HepG2 (cell line): ENCODE measurements around the gene EPHA3. TPM values are rescaled to one million over a fixed set of nuclear protein-coding genes. Genes with fewer than 3 reads are reported as not detected.
A peak's percentile ranks its signal among the peaks of the same experiment; 100 is the strongest.

Experiments
- ATAC-seq: fragments of 200-7000 bp; cut with Tn5 transposase; 3 replicates; pipeline ENCODE4 v1.9.1; 2020; ENCODE audit warnings: mild to moderate bottlenecking, moderate library complexity
- BruUV-seq: library from RNA; stranded (reverse); fragments of 400-500 nt; replicated peaks from 2 replicates; lab custom pipeline; 2021; lab: Mats Ljungman, UMichigan
- CTCF ChIA-PET: fragments of 300-600 bp; formaldehyde crosslinking; extraction: SDS; loops from one replicate; lab custom pipeline; 2021; ENCODE audit warnings: low total read pairs, inconsistent platforms, low intra/inter-chr PET ratio; lab: Yijun Ruan, JAX
- POLR2A ChIA-PET: fragments of 350-600 bp; sonication (Branson Sonifier 250); formaldehyde crosslinking; loops from one replicate; lab custom pipeline; 2020; ENCODE audit warnings: antibody characterized with exemption, inconsistent platforms; lab: Yijun Ruan, JAX
- DNase-seq: peaks from one replicate; pipeline ENCODE4 v3.0.0-alpha.2; 2015; ENCODE audit warnings: low spot score
- FAIRE-seq: peaks from 3 replicates; lab custom pipeline; 2011; peaks lifted over from hg19 to GRCh38; lab: Jason Lieb, UNC
- H2AFZ ChIP-seq: one replicate; pipeline ENCODE4 v1.6.1; 2011; ENCODE audit warnings: low read length, inconsistent platforms
- H3K27ac ChIP-seq: fragments of 300-600 bp; 3 replicates; pipeline ENCODE4 v1.8.0; 2011; ENCODE audit warnings: mixed run types, mild to moderate bottlenecking, mixed read lengths, low read length, inconsistent platforms; ENCODE audit not compliant: insufficient read depth; ENCODE audit errors: extremely low read length
- H3K27me3 ChIP-seq, 2 experiments: fragments of 200-600 bp in 1 of 2; 2 replicates in 1 of 2; 3 replicates in 1 of 2; pipeline versions ENCODE4 v1.6.0 to v1.8.0; 2011; ENCODE audit warnings: low read length in 2 of 2, mild to moderate bottlenecking in 2 of 2, moderate library complexity in 2 of 2, inconsistent platforms in 1 of 2; ENCODE audit not compliant: insufficient read depth in 2 of 2, control insufficient read depth in 1 of 2
- H3K36me3 ChIP-seq, 2 experiments: fragments of 200-600 bp in 1 of 2; replicated peaks in 1 of 2; 2 replicates in 1 of 2; 3 replicates in 1 of 2; pipeline versions ENCODE4 v1.5.1 to v1.8.0; 2011; ENCODE audit warnings: low read length in 2 of 2, inconsistent platforms in 1 of 2; ENCODE audit not compliant: insufficient read depth in 2 of 2, control insufficient read depth in 1 of 2
- H3K4me1 ChIP-seq: 2 replicates; pipeline ENCODE4 v1.5.1; 2012; ENCODE audit warnings: low read length, inconsistent platforms; ENCODE audit not compliant: insufficient read depth
- H3K4me2 ChIP-seq: 2 replicates; pipeline ENCODE4 v1.6.0; 2011; ENCODE audit warnings: low read depth, low read length, inconsistent platforms
- H3K4me3 ChIP-seq, 3 experiments: fragments of 200-600 bp in 1 of 3; sonication (generic), shearing (Covaris generic) in 1 of 3; replicated peaks in 1 of 3; 2 replicates each; pipeline ENCODE4 v1.5.1; 2011 to 2016; ENCODE audit warnings: low read length in 3 of 3, inconsistent platforms in 2 of 3, low read depth in 2 of 3, mild to moderate bottlenecking in 2 of 3, control low read depth in 1 of 3, mixed read lengths in 1 of 3; ENCODE audit not compliant: insufficient read depth in 1 of 3
- H3K79me2 ChIP-seq: one replicate; pipeline ENCODE4 v1.6.1; 2011; ENCODE audit warnings: low read length, inconsistent platforms; ENCODE audit not compliant: insufficient read depth
- H3K9ac ChIP-seq: 2 replicates; pipeline ENCODE4 v1.6.0; 2011; ENCODE audit warnings: mild to moderate bottlenecking, low read depth, low read length, inconsistent platforms; ENCODE audit not compliant: insufficient read depth
- H3K9me3 ChIP-seq: 2 replicates; pipeline ENCODE4 v1.5.1; 2012; ENCODE audit warnings: mild to moderate bottlenecking, low read length
- H4K20me1 ChIP-seq: 2 replicates; pipeline ENCODE4 v1.6.0; 2011; ENCODE audit warnings: inconsistent platforms, mild to moderate bottlenecking, low read length, moderate library complexity; ENCODE audit not compliant: insufficient read depth
- KDM5A ChIP-seq: fragments of 200-600 bp; sonication (generic); IDR thresholded peaks from 2 replicates; pipeline ENCODE4 v1.7.0; 2018; ENCODE audit warnings: antibody characterized with exemption, mild to moderate bottlenecking, low read length, borderline replicate concordance
- MAFK ChIP-seq, 2 experiments: IDR thresholded peaks in 1 of 2; conservative IDR thresholded peaks in 1 of 2; 2 replicates each; pipeline ENCODE4 v1.6.1; 2011; ENCODE audit warnings: improper control_type of control experiment in 2 of 2, low read length in 2 of 2
- PITX1 ChIP-seq: sonication (generic); formaldehyde crosslinking; IDR thresholded peaks from 2 replicates; pipeline ENCODE4 v1.5.1; 2020; ENCODE audit warnings: mild to moderate bottlenecking, missing genetic modification reagents
- RFXANK ChIP-seq: IDR thresholded peaks from 2 replicates; pipeline ENCODE4 v1.6.1; 2016
- SIX4 ChIP-seq: sonication (generic); formaldehyde crosslinking; IDR thresholded peaks from 2 replicates; pipeline ENCODE4 v1.4.0; 2020; ENCODE audit warnings: missing genetic modification reagents
- SMC3 ChIP-seq: IDR thresholded peaks from 2 replicates; pipeline ENCODE4 v1.6.1; 2011; ENCODE audit warnings: low read length, improper control_type of control experiment
- SRSF4 ChIP-seq: fragments of 200-400 bp; formaldehyde crosslinking; IDR thresholded peaks from one replicate; pipeline ENCODE4 v1.6.1; 2018; ENCODE audit warnings: mild to moderate bottlenecking, low read depth, low read length, moderate library complexity; ENCODE audit not compliant: poor library complexity, severe bottlenecking
- ZFP36L1 ChIP-seq: sonication (generic); formaldehyde crosslinking; IDR thresholded peaks from 2 replicates; pipeline ENCODE4 v1.8.0; 2022; ENCODE audit warnings: mild to moderate bottlenecking, missing genetic modification reagents, moderate library complexity
- ZIK1 ChIP-seq: sonication (generic); formaldehyde crosslinking; IDR thresholded peaks from 2 replicates; pipeline ENCODE4 v1.5.0; 2020; ENCODE audit warnings: mild to moderate bottlenecking, low read depth, missing genetic modification reagents, borderline replicate concordance
- ZNF280B ChIP-seq: sonication (generic); formaldehyde crosslinking; IDR thresholded peaks from 2 replicates; pipeline ENCODE4 v1.5.0; 2020; ENCODE audit warnings: missing genetic modification reagents, mild to moderate bottlenecking, borderline replicate concordance
- ZNF570 ChIP-seq: sonication (generic); formaldehyde crosslinking; IDR thresholded peaks from 2 replicates; pipeline ENCODE4 v1.4.0; 2020; ENCODE audit warnings: mild to moderate bottlenecking, missing genetic modification reagents, borderline replicate concordance
- ZNF605 ChIP-seq: sonication (generic); formaldehyde crosslinking; IDR thresholded peaks from 2 replicates; pipeline ENCODE4 v1.8.0; 2022; ENCODE audit warnings: mild to moderate bottlenecking, missing genetic modification reagents
- in situ Hi-C: cut with HindIII; loops from 2 replicates; pipeline ENCODE4 v1.10.0; 2017; ENCODE audit warnings: low pct_unique_long_range_greater_than_20kb; ENCODE audit not compliant: extremely low pct_ligation_motif_present
- intact Hi-C: fragments of 100-400 bp; cut with micrococcal nuclease; formaldehyde crosslinking; loops from one replicate; pipeline ENCODE4 v1.10.0; 2022; ENCODE audit not compliant: unreplicated experiment
- polyA plus RNA-seq, 8 experiments: library from polyadenylated mRNA; depleted of rRNA in 3 of 8; stranded (reverse) in 7 of 8; unstranded in 1 of 8; fragments of >200 nt; fragmentation: Illumina TruSeq in 4 of 8; extraction: Trizol in 4 of 8; gene quantifications; 2 replicates each; pipeline versions ENCODE4 v1.2.1 to v1.2.3, GENCODE V29; 2011 to 2016; ENCODE audit warnings: low read depth in 4 of 8, missing spikeins in 1 of 8, mixed read lengths in 1 of 8; ENCODE audit not compliant: insufficient read depth in 1 of 8
- total RNA-seq, 5 experiments: library from RNA; depleted of rRNA; stranded (reverse); fragments of >200 nt; fragmentation: Illumina TruSeq; extraction: Trizol; gene quantifications; 2 replicates each; pipeline ENCODE4 v1.2.3, GENCODE V29; 2016; ENCODE audit warnings: low read depth in 1 of 5

The EPHA3 gene
- total and polyA plus RNA-seq, 2 of the 13 experiments (the other 11 are each of a cell fraction or from before 2014, with no cell fraction given) = 0.01 TPM; not detected in 1

- DNase-seq (peak; percentile 0), FAIRE-seq (no peak), ATAC-seq (no peak)
- H4K20me1 ChIP-seq = no peaks in the 10 kb centered on the region
- no peak for TF ChIP-seq RFXANK
- no peak for TF ChIP-seq ZNF605 (CRISPR knock-in tag)
- TF ChIP-seq MAFK (conservative IDR thresholded peaks at IDR 0.05 in 1 of 2, IDR thresholded peaks at IDR 0.05 in 1 of 2; ENCODE audit: low read length in 2 of 2) = no peak
- TF ChIP-seq SIX4 (CRISPR knock-in tag) = no peak
- no peak for TF ChIP-seq PITX1 (CRISPR knock-in tag)
- TF ChIP-seq SMC3 = no peak
- no peak for TF ChIP-seq SRSF4
- no peak for TF ChIP-seq KDM5A
- H3K4me2 ChIP-seq = no peak overlapping the region
- ChIA-PET POLR2A (no interaction called here), CTCF (no interaction called here)
- no peaks in the 10 kb centered on the region for H3K36me3 ChIP-seq
- H3K9ac ChIP-seq = no peak overlapping the region
- H3K27ac ChIP-seq = no peak overlapping the region
- in situ Hi-C loops = no loop called here
- no peaks in the 10 kb centered on the region for H3K4me1 ChIP-seq
- no TSS peak for BruUV-seq
- H3K4me3 ChIP-seq = no peak overlapping the region
- H3K9me3 ChIP-seq = no peaks in the 10 kb centered on the region
- no peaks in the 10 kb centered on the region for H3K79me2 ChIP-seq
- H3K27me3 ChIP-seq = no peaks in the 10 kb centered on the region
- H2AFZ ChIP-seq = no peak overlapping the region
- intact Hi-C loops = no loop called here
Measured at GRCh38 chr3:89145995-89146394, 38.6 kb downstream of the EPHA3 start.

GRCh38 chr3:89154416-89154815, 47.0 kb downstream of the EPHA3 start:
- intact Hi-C loops = no loop called here
- DNase-seq = no peak
- H3K27me3 ChIP-seq = no peaks in the 10 kb centered on the region
- in situ Hi-C loops = no loop called here
- H3K36me3 ChIP-seq = no peaks in the 10 kb centered on the region
- no peak for ATAC-seq
- H3K27ac ChIP-seq = no peak overlapping the region
- no TSS peak for BruUV-seq
- no peak overlapping the region for H3K9ac ChIP-seq
- no peak overlapping the region for H2AFZ ChIP-seq
- TF ChIP-seq ZNF280B (CRISPR knock-in tag) = no peak
- TF ChIP-seq ZNF570 (CRISPR knock-in tag) = no peak
- TF ChIP-seq ZIK1 (CRISPR knock-in tag) = no peak
- no peak for TF ChIP-seq ZFP36L1 (CRISPR knock-in tag)
- FAIRE-seq = no peak
- POLR2A ChIA-PET = no interaction called here
- no peaks in the 10 kb centered on the region for H3K4me1 ChIP-seq
- no peaks in the 10 kb centered on the region for H3K9me3 ChIP-seq
- no peaks in the 10 kb centered on the region for H3K79me2 ChIP-seq
- no peaks in the 10 kb centered on the region for H4K20me1 ChIP-seq
- CTCF ChIA-PET = no interaction called here
- no peak overlapping the region for H3K4me3 ChIP-seq
- H3K4me2 ChIP-seq = no peak overlapping the region
